Measurements from ENCODE around the gene USP30.

Gene USP30

GRCh38 chr12:109069307-109070271 is 17.2 kb downstream of the USP30 start:
- TF ChIP-seq GATA3 (IDR thresholded peaks at IDR 0.05; ENCODE audit: low read depth, low read length) (no peak), GATA2 (IDR thresholded peaks at IDR 0.05; ENCODE audit: low read depth, low read length) (no peak)

- TF ChIP-seq GATA2 (IDR thresholded peaks at IDR 0.05; ENCODE audit: low read depth, low read length) (no peak), GATA3 (IDR thresholded peaks at IDR 0.05; ENCODE audit: low read depth, low read length) (no peak)
Measured at GRCh38 chr12:109074866-109075265, 22.5 kb downstream of the USP30 start.

GRCh38 chr12:109082751-109083150 is 30.4 kb downstream of the USP30 start:
- no peak for TF ChIP-seq GATA2 (IDR thresholded peaks at IDR 0.05; ENCODE audit: low read depth, low read length)
- TF ChIP-seq GATA3 (IDR thresholded peaks at IDR 0.05; ENCODE audit: low read depth, low read length): no peak

GRCh38 chr12:109084425-109084824 is 32.0 kb downstream of the USP30 start:
- TF ChIP-seq GATA2 (IDR thresholded peaks at IDR 0.05; ENCODE audit: low read depth, low read length) (no peak), GATA3 (IDR thresholded peaks at IDR 0.05; ENCODE audit: low read depth, low read length) (no peak)

- TF ChIP-seq GATA2 (IDR thresholded peaks at IDR 0.05; ENCODE audit: low read depth, low read length): no peak
- TF ChIP-seq GATA3 (IDR thresholded peaks at IDR 0.05; ENCODE audit: low read depth, low read length): no peak
Measured at GRCh38 chr12:109085590-109085989, 33.2 kb downstream of the USP30 start.

- TF ChIP-seq GATA2 (IDR thresholded peaks at IDR 0.05; ENCODE audit: low read depth, low read length) (no peak), GATA3 (IDR thresholded peaks at IDR 0.05; ENCODE audit: low read depth, low read length) (no peak)
Measured at GRCh38 chr12:109087250-109087649, 34.9 kb downstream of the USP30 start.

- TF ChIP-seq GATA2 (IDR thresholded peaks at IDR 0.05; ENCODE audit: low read depth, low read length) (no peak), GATA3 (IDR thresholded peaks at IDR 0.05; ENCODE audit: low read depth, low read length) (no peak)
Measured at GRCh38 chr12:109088818-109089217, 36.4 kb downstream of the USP30 start.

- TF ChIP-seq GATA3 (IDR thresholded peaks at IDR 0.05; ENCODE audit: low read depth, low read length) (no peak), GATA2 (IDR thresholded peaks at IDR 0.05; ENCODE audit: low read depth, low read length) (no peak)
Measured at GRCh38 chr12:109089683-109090082, 37.3 kb downstream of the USP30 start.

- TF ChIP-seq GATA2 (IDR thresholded peaks at IDR 0.05; ENCODE audit: low read depth, low read length) (no peak), GATA3 (IDR thresholded peaks at IDR 0.05; ENCODE audit: low read depth, low read length) (no peak)
Measured at GRCh38 chr12:109092497-109093021, 40.2 kb downstream of the USP30 start.

GRCh38 chr12:109093022-109093918 is 40.9 kb downstream of the USP30 start, which contains the start of gene ALKBH2:
ALKBH2 (minus strand) TSS chr12:109093472; CDS start chr12:109092786, 686 bp downstream.
- TF ChIP-seq GATA2 (IDR thresholded peaks at IDR 0.05; ENCODE audit: low read depth, low read length) (no peak; the same call in 1 of the 2 replicates), GATA3 (IDR thresholded peaks at IDR 0.05; ENCODE audit: low read depth, low read length) (no peak)

GRCh38 chr12:109097140-109097434 is 44.7 kb downstream of the USP30 start:
- no peak for TF ChIP-seq GATA2 (IDR thresholded peaks at IDR 0.05; ENCODE audit: low read depth, low read length)
- no peak for TF ChIP-seq GATA3 (IDR thresholded peaks at IDR 0.05; ENCODE audit: low read depth, low read length)

GRCh38 chr12:109097435-109098182 is 45.2 kb downstream of the USP30 start, which contains the start of gene UNG:
UNG (plus strand) TSS chr12:109097597; CDS start chr12:109097680, 83 bp downstream.
- TF ChIP-seq GATA3 (IDR thresholded peaks at IDR 0.05; ENCODE audit: low read depth, low read length): no peak
- no peak for TF ChIP-seq GATA2 (IDR thresholded peaks at IDR 0.05; ENCODE audit: low read depth, low read length)

GRCh38 chr12:109098183-109098604 is 45.8 kb downstream of the USP30 start:
- TF ChIP-seq GATA2 (IDR thresholded peaks at IDR 0.05; ENCODE audit: low read depth, low read length): no peak
- no peak for TF ChIP-seq GATA3 (IDR thresholded peaks at IDR 0.05; ENCODE audit: low read depth, low read length)

All from SH-SY5Y (cell line).